GM12878 (cell line): ENCODE results near the gene GHSR. TPM values are rescaled to one million over a fixed set of nuclear protein-coding genes. Genes with fewer than 3 reads are reported as not detected.

ENCODE experiments used
- ATAC-seq: fragments of 200-7000 bp; cut with Tn5 transposase; 3 replicates; pipeline ENCODE4 v1.9.1; 2020; ENCODE audit warnings: mild to moderate bottlenecking, moderate library complexity
- BruUV-seq: library from RNA; stranded (reverse); fragments of 400-500 nt; replicated peaks from 2 replicates; lab custom pipeline; 2021; lab: Mats Ljungman, UMichigan
- CTCF ChIA-PET: fragments of 300-600 bp; sonication (Branson Sonifier 250); formaldehyde crosslinking; extraction: SDS; loops from one replicate; lab custom pipeline; 2021; ENCODE audit warnings: inconsistent platforms; lab: Yijun Ruan, JAX
- POLR2A ChIA-PET: fragments of 350-600 bp; formaldehyde crosslinking; extraction: SDS; loops from one replicate; lab custom pipeline; 2021; ENCODE audit warnings: inconsistent platforms; lab: Charles Lee
- RAD21 ChIA-PET: fragments of 300-600 bp; sonication (Branson Sonifier 250); formaldehyde crosslinking; loops from one replicate; lab custom pipeline; 2023; ENCODE audit warnings: antibody characterized with exemption; ENCODE audit not compliant: unreplicated experiment; lab: Charles Lee
- SMC1A ChIA-PET: fragments of 300-600 bp; sonication (Branson Sonifier 250); formaldehyde crosslinking; loops from one replicate; lab custom pipeline; 2023; ENCODE audit not compliant: unreplicated experiment, uncharacterized antibody; lab: Charles Lee
- DNase-seq: peaks from one replicate; pipeline ENCODE4 v3.0.0-alpha.2; 2011; ENCODE audit warnings: low read depth, low spot score
- FAIRE-seq: peaks from 3 replicates; lab custom pipeline; 2011; peaks lifted over from hg19 to GRCh38; lab: Jason Lieb, UNC
- H2AFZ ChIP-seq: 2 replicates; pipeline ENCODE4 v1.6.0; 2011; ENCODE audit warnings: low read depth, low read length, control low read depth; ENCODE audit not compliant: control insufficient read depth
- H3K27ac ChIP-seq: 2 replicates; pipeline ENCODE4 v1.5.1; 2011; ENCODE audit warnings: control low read depth; ENCODE audit not compliant: control insufficient read depth, insufficient read depth
- H3K27me3 ChIP-seq, 2 experiments: replicated peaks in 1 of 2; 2 replicates each; pipeline versions ENCODE4 v1.6.0 to v1.6.1; 2011; ENCODE audit warnings: low read length in 1 of 2; ENCODE audit not compliant: control insufficient read depth in 2 of 2, insufficient read depth in 2 of 2
- H3K36me3 ChIP-seq, 2 experiments: 2 replicates each; pipeline ENCODE4 v1.5.1; 2011; ENCODE audit warnings: low read length in 1 of 2; ENCODE audit not compliant: control insufficient read depth in 2 of 2, insufficient read depth in 2 of 2
- H3K4me1 ChIP-seq: 2 replicates; pipeline ENCODE4 v1.6.1; 2011; ENCODE audit warnings: mild to moderate bottlenecking, low read length, moderate library complexity, mixed read lengths; ENCODE audit not compliant: control insufficient read depth, insufficient read depth
- H3K4me2 ChIP-seq: 2 replicates; pipeline ENCODE4 v1.6.0; 2011; ENCODE audit warnings: control low read depth; ENCODE audit not compliant: control insufficient read depth, insufficient read depth
- H3K4me3 ChIP-seq: fragments of 200-600 bp; sonication (generic); 2 replicates; pipeline ENCODE4 v1.5.1; 2016
- H3K79me2 ChIP-seq: 2 replicates; pipeline ENCODE4 v1.6.0; 2011; ENCODE audit warnings: low read length; ENCODE audit not compliant: control insufficient read depth, insufficient read depth
- H3K9ac ChIP-seq: 2 replicates; pipeline ENCODE4 v1.8.0; 2011; ENCODE audit warnings: low read length, control low read depth, mixed read lengths; ENCODE audit not compliant: control insufficient read depth, insufficient read depth
- H3K9me3 ChIP-seq: replicated peaks from 3 replicates; pipeline ENCODE4 v1.5.1; 2011; ENCODE audit warnings: mild to moderate bottlenecking, low read length; ENCODE audit not compliant: control insufficient read depth, insufficient read depth
- H4K20me1 ChIP-seq: 2 replicates; pipeline ENCODE4 v1.6.0; 2011; ENCODE audit not compliant: control insufficient read depth, insufficient read depth
- E4F1 ChIP-seq: fragments of 450-650 bp; IDR thresholded peaks from 2 replicates; pipeline ENCODE4 v1.6.1; 2018; ENCODE audit warnings: borderline replicate concordance, mild to moderate bottlenecking; ENCODE audit not compliant: partially characterized antibody
- KLF5 ChIP-seq: fragments of 450-650 bp; IDR thresholded peaks from 2 replicates; pipeline ENCODE4 v1.6.1; 2014; ENCODE audit warnings: mild to moderate bottlenecking; ENCODE audit not compliant: partially characterized antibody
- PAX5 ChIP-seq: IDR thresholded peaks from 2 replicates; pipeline ENCODE4 v1.6.1; 2011; ENCODE audit warnings: low read depth, low read length, borderline replicate concordance
- POLR2A ChIP-seq: IDR thresholded peaks from 2 replicates; pipeline ENCODE4 v1.6.1; 2011; ENCODE audit warnings: low read depth, mild to moderate bottlenecking, low read length
- POU2F2 ChIP-seq: IDR thresholded peaks from 3 replicates; pipeline ENCODE4 v1.6.1; 2011; ENCODE audit warnings: low read depth, mild to moderate bottlenecking, low read length, borderline replicate concordance
- RCOR1 ChIP-seq: conservative IDR thresholded peaks from 2 replicates; pipeline ENCODE4 v1.6.1; 2012; ENCODE audit warnings: low read depth, low read length, improper control_type of control experiment
- SIN3A ChIP-seq: IDR thresholded peaks from 2 replicates; pipeline ENCODE4 v1.6.1; 2012; ENCODE audit warnings: low read depth, low read length, improper control_type of control experiment
- SMAD5 ChIP-seq: IDR thresholded peaks from 2 replicates; pipeline ENCODE4 v1.6.1; 2016; ENCODE audit warnings: antibody characterized with exemption, low read depth
- TAF1 ChIP-seq: IDR thresholded peaks from 2 replicates; pipeline ENCODE4 v1.6.1; 2011; ENCODE audit warnings: mild to moderate bottlenecking, low read depth, low read length, borderline replicate concordance
- TCF7 ChIP-seq: IDR thresholded peaks from 2 replicates; pipeline ENCODE4 v1.6.1; 2014; ENCODE audit warnings: antibody characterized with exemption, borderline replicate concordance
- in situ Hi-C: fragments of 300-500 bp; cut with MboI; formaldehyde crosslinking; loops from 9 replicates; pipeline ENCODE4 v1.14.3; 2018; ENCODE audit warnings: mixed read lengths
- intact Hi-C: fragments of 100-400 bp; cut with micrococcal nuclease; formaldehyde crosslinking; loops from one replicate; pipeline ENCODE4 v1.14.2; 2022; ENCODE audit not compliant: unreplicated experiment
- polyA plus RNA-seq, 11 experiments: library from polyadenylated mRNA; depleted of rRNA in 4 of 11; unstranded in 6 of 11; stranded (reverse) in 5 of 11; fragments of >200 nt; fragmentation: Nextera tagmentation in 4 of 11; fragmentation: Illumina TruSeq in 1 of 11; extraction: Ambion mirVana in 4 of 11; extraction: Trizol in 1 of 11; gene quantifications; 1 replicate in 1 of 11; 2 replicates in 10 of 11; pipeline versions ENCODE4 v1.2.1 to v1.2.3, GENCODE V29; 2011 to 2016; ENCODE audit warnings: inconsistent platforms in 2 of 11, missing spikeins in 2 of 11, low read depth in 1 of 11
- total RNA-seq, 4 experiments: library from RNA; depleted of rRNA in 3 of 4; stranded (reverse); fragments of >200 nt in 3 of 4; fragmentation: Illumina TruSeq in 1 of 4; extraction: Trizol in 1 of 4; gene quantifications; 2 replicates each; pipeline versions ENCODE4 v1.2.1 to v1.2.3, GENCODE V29; 2013 to 2021
- TF ChIP-seq, protein P1 (sequence below): IDR thresholded peaks from 2 replicates; pipeline ENCODE4 v1.6.1; 2011; ENCODE audit warnings: borderline replicate concordance, low read depth, mild to moderate bottlenecking, moderate library complexity, low read length; ENCODE audit not compliant: insufficient read depth, poor library complexity, severe bottlenecking
- TF ChIP-seq, protein P2 (sequence below): IDR thresholded peaks from 2 replicates; pipeline ENCODE4 v1.6.1; 2011; ENCODE audit warnings: borderline replicate concordance, low read depth, mild to moderate bottlenecking, moderate library complexity, mixed read lengths, low read length; ENCODE audit not compliant: insufficient read depth; ENCODE audit errors: extremely low read length
- TF ChIP-seq, protein P3 (sequence below): fragments of 450-650 bp; IDR thresholded peaks from 2 replicates; pipeline ENCODE4 v1.6.1; 2017; ENCODE audit warnings: antibody characterized with exemption, mild to moderate bottlenecking, moderate library complexity
- TF ChIP-seq, protein P4 (sequence below): fragments of 450-650 bp; formaldehyde crosslinking; IDR thresholded peaks from 2 replicates; pipeline ENCODE4 v1.4.0; 2022; ENCODE audit warnings: mild to moderate bottlenecking, moderate library complexity

The GHSR gene
- total and polyA plus RNA-seq, 10 of the 15 experiments (the other 5 are each of a cell fraction or from before 2014, with no cell fraction given), result not detected

- Histone ChIP-seq H3K4me3 (no peak overlapping the region), H3K36me3 (no peaks in the 10 kb centered on the region), H3K27me3 (peaks cover 1 to 5% of the 10 kb centered on the region in 2 experiments), H2AFZ (no peak overlapping the region), H3K9me3 (no peaks in the 10 kb centered on the region; the same call in 2 of the 3 replicates), H3K79me2 (no peaks in the 10 kb centered on the region), H3K9ac (no peak overlapping the region), H4K20me1 (no peaks in the 10 kb centered on the region), H3K27ac (no peak overlapping the region), H3K4me1 (no peaks in the 10 kb centered on the region), H3K4me2 (no peak overlapping the region)
- intact Hi-C loops (no loop called here), in situ Hi-C loops (no loop called here)
- RAD21 ChIA-PET, result no interaction called here
- ATAC-seq (no peak), DNase-seq (no peak), FAIRE-seq (no peak)
- CTCF ChIA-PET, result interaction anchor here (1.0 to 1.5 kb wide), 2 partner anchors 23 to 141 kb away, joined by 4 to 6 read pairs; no protein-coding TSS in a partner anchor
- SMC1A ChIA-PET, result interaction anchor here (0.7 kb wide), 1 partner anchor 215 kb away, joined by 3 read pairs; no protein-coding TSS in a partner anchor
- BruUV-seq, result no TSS peak
- POLR2A ChIA-PET, result no interaction called here
- TF ChIP-seq PAX5, result no peak
- no peak for TF ChIP-seq SIN3A
- TF ChIP-seq KLF5, result no peak
- no peak for TF ChIP-seq E4F1
- TF ChIP-seq, protein P1, sequence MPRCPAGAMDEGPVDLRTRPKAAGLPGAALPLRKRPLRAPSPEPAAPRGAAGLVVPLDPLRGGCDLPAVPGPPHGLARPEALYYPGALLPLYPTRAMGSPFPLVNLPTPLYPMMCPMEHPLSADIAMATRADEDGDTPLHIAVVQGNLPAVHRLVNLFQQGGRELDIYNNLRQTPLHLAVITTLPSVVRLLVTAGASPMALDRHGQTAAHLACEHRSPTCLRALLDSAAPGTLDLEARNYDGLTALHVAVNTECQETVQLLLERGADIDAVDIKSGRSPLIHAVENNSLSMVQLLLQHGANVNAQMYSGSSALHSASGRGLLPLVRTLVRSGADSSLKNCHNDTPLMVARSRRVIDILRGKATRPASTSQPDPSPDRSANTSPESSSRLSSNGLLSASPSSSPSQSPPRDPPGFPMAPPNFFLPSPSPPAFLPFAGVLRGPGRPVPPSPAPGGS, result no peak
- TF ChIP-seq POLR2A, result no peak
- no peak for TF ChIP-seq RCOR1
- TF ChIP-seq TCF7, result no peak
- TF ChIP-seq, protein P2, sequence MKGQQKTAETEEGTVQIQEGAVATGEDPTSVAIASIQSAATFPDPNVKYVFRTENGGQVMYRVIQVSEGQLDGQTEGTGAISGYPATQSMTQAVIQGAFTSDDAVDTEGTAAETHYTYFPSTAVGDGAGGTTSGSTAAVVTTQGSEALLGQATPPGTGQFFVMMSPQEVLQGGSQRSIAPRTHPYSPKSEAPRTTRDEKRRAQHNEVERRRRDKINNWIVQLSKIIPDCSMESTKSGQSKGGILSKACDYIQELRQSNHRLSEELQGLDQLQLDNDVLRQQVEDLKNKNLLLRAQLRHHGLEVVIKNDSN, result no peak
- TF ChIP-seq POU2F2, result no peak
- no peak for TF ChIP-seq SMAD5
- TF ChIP-seq, protein P3, sequence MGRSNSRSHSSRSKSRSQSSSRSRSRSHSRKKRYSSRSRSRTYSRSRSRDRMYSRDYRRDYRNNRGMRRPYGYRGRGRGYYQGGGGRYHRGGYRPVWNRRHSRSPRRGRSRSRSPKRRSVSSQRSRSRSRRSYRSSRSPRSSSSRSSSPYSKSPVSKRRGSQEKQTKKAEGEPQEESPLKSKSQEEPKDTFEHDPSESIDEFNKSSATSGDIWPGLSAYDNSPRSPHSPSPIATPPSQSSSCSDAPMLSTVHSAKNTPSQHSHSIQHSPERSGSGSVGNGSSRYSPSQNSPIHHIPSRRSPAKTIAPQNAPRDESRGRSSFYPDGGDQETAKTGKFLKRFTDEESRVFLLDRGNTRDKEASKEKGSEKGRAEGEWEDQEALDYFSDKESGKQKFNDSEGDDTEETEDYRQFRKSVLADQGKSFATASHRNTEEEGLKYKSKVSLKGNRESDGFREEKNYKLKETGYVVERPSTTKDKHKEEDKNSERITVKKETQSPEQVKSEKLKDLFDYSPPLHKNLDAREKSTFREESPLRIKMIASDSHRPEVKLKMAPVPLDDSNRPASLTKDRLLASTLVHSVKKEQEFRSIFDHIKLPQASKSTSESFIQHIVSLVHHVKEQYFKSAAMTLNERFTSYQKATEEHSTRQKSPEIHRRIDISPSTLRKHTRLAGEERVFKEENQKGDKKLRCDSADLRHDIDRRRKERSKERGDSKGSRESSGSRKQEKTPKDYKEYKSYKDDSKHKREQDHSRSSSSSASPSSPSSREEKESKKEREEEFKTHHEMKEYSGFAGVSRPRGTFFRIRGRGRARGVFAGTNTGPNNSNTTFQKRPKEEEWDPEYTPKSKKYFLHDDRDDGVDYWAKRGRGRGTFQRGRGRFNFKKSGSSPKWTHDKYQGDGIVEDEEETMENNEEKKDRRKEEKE, result no peak
- TF ChIP-seq TAF1, result no peak
- TF ChIP-seq, protein P4, sequence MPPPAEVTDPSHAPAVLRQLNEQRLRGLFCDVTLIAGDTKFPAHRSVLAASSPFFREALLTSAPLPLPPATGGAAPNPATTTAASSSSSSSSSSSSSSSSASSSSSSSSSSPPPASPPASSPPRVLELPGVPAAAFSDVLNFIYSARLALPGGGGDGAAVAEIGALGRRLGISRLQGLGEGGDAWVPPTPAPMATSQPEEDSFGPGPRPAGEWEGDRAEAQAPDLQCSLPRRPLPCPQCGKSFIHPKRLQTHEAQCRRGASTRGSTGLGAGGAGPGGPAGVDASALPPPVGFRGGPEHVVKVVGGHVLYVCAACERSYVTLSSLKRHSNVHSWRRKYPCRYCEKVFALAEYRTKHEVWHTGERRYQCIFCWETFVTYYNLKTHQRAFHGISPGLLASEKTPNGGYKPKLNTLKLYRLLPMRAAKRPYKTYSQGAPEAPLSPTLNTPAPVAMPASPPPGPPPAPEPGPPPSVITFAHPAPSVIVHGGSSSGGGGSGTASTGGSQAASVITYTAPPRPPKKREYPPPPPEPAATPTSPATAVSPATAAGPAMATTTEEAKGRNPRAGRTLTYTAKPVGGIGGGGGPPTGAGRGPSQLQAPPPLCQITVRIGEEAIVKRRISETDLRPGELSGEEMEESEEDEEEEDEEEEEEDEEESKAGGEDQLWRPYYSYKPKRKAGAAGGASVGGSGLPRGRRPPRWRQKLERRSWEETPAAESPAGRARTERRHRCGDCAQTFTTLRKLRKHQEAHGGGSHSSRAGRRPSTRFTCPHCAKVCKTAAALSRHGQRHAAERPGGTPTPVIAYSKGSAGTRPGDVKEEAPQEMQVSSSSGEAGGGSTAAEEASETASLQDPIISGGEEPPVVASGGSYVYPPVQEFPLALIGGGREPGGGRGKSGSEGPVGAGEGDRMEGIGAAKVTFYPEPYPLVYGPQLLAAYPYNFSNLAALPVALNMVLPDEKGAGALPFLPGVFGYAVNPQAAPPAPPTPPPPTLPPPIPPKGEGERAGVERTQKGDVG (CRISPR knock-in tag), result no peak
These were observed 5.9 kb upstream of the GHSR start for GRCh38 chr3:172454180-172454579.
